IMR-90 (cell line): ENCODE measurements around the gene ACYP1. TPM values are rescaled to one million over a fixed set of nuclear protein-coding genes. Genes with fewer than 3 reads are reported as not detected.

ENCODE experiments used
- ATAC-seq: fragments of 200-7000 bp; cut with Tn5 transposase; 2 replicates; pipeline ENCODE4 v1.9.1; 2020; ENCODE audit warnings: low read depth, mild to moderate bottlenecking, moderate library complexity
- BruUV-seq: library from RNA; stranded (reverse); fragments of 400-500 nt; replicated peaks from 2 replicates; lab custom pipeline; 2021; lab: Mats Ljungman, UMichigan
- CTCF ChIA-PET: fragments of 300-600 bp; formaldehyde crosslinking; extraction: SDS; loops from one replicate; lab custom pipeline; 2021; ENCODE audit warnings: antibody characterized with exemption; lab: Yijun Ruan, JAX
- POLR2A ChIA-PET: fragments of 300-600 bp; sonication (Branson Sonifier 250); formaldehyde crosslinking; loops from one replicate; lab custom pipeline; 2022; ENCODE audit warnings: antibody characterized with exemption; ENCODE audit not compliant: unreplicated experiment; lab: Charles Lee
- DNase-seq: peaks from one replicate; pipeline ENCODE4 v3.0.0; 2013
- H2AFZ ChIP-seq: replicated peaks from 2 replicates; pipeline ENCODE3; 2013; ENCODE audit warnings: low read length, mild to moderate bottlenecking; ENCODE audit not compliant: poor library complexity
- H2AK5ac ChIP-seq: 2 replicates; pipeline ENCODE4 v1.6.1; 2013; ENCODE audit warnings: low read depth, low read length, inconsistent platforms
- H2AK9ac ChIP-seq: replicated peaks from 2 replicates; pipeline ENCODE3; 2013; ENCODE audit warnings: mild to moderate bottlenecking, low read depth, low read length, moderate library complexity; ENCODE audit not compliant: poor library complexity
- H2BK120ac ChIP-seq: 2 replicates; pipeline ENCODE4 v1.6.1; 2013; ENCODE audit warnings: low read depth, low read length, inconsistent platforms
- H2BK15ac ChIP-seq: 3 replicates; pipeline ENCODE4 v1.6.1; 2013; ENCODE audit warnings: low read depth, low read length, inconsistent platforms
- H2BK20ac ChIP-seq: 2 replicates; pipeline ENCODE4 v1.6.1; 2013; ENCODE audit warnings: low read depth, mild to moderate bottlenecking, inconsistent platforms, low read length, moderate library complexity
- H2BK5ac ChIP-seq: 2 replicates; pipeline ENCODE4 v1.6.1; 2013; ENCODE audit warnings: mild to moderate bottlenecking, low read depth, low read length, inconsistent platforms; ENCODE audit not compliant: poor library complexity, severe bottlenecking
- H3K14ac ChIP-seq: replicated peaks from 2 replicates; pipeline ENCODE4 v1.6.1; 2013; ENCODE audit warnings: low read depth, low read length, inconsistent platforms
- H3K18ac ChIP-seq: 2 replicates; pipeline ENCODE4 v1.6.1; 2013; ENCODE audit warnings: low read depth, low read length, control low read depth
- H3K23ac ChIP-seq: 2 replicates; pipeline ENCODE4 v1.6.1; 2013; ENCODE audit warnings: low read depth, low read length, inconsistent platforms
- H3K27ac ChIP-seq: 2 replicates; pipeline ENCODE4 v1.5.1; 2013; ENCODE audit warnings: mild to moderate bottlenecking, control low read depth, low read length; ENCODE audit not compliant: insufficient read depth
- H3K27me3 ChIP-seq: 2 replicates; pipeline ENCODE4 v1.6.1; 2013; ENCODE audit warnings: low read length; ENCODE audit not compliant: control insufficient read depth, insufficient read depth
- H3K36me3 ChIP-seq: 2 replicates; pipeline ENCODE4 v1.6.1; 2013; ENCODE audit warnings: low read length, mixed read lengths; ENCODE audit not compliant: control insufficient read depth, insufficient read depth
- H3K4ac ChIP-seq: 2 replicates; pipeline ENCODE4 v1.6.1; 2013; ENCODE audit warnings: low read depth, low read length, inconsistent platforms
- H3K4me1 ChIP-seq: 2 replicates; pipeline ENCODE4 v1.6.1; 2013; ENCODE audit warnings: low read length, mixed read lengths; ENCODE audit not compliant: control insufficient read depth, insufficient read depth
- H3K4me2 ChIP-seq: 2 replicates; pipeline ENCODE4 v1.6.1; 2013; ENCODE audit warnings: low read depth, mild to moderate bottlenecking, control low read depth, low read length, moderate library complexity
- H3K4me3 ChIP-seq: 2 replicates; pipeline ENCODE4 v1.5.1; 2013; ENCODE audit warnings: low read depth, mild to moderate bottlenecking, control low read depth, low read length, moderate library complexity; ENCODE audit not compliant: insufficient read depth
- H3K56ac ChIP-seq: 2 replicates; pipeline ENCODE4 v1.6.1; 2013; ENCODE audit warnings: low read length, inconsistent platforms; ENCODE audit not compliant: insufficient read depth; ENCODE audit errors: extremely low read depth
- H3K79me1 ChIP-seq, 2 experiments: 2 replicates each; pipeline ENCODE4 v1.6.1; 2013; ENCODE audit warnings: low read length in 2 of 2, inconsistent platforms in 1 of 2, low read depth in 1 of 2
- H3K9ac ChIP-seq: 2 replicates; pipeline ENCODE4 v1.6.1; 2013; ENCODE audit warnings: low read depth, low read length, control low read depth
- H3K9me1 ChIP-seq: 2 replicates; pipeline ENCODE4 v1.6.1; 2013; ENCODE audit warnings: low read length, inconsistent platforms; ENCODE audit not compliant: insufficient read depth
- H3K9me3 ChIP-seq: 2 replicates; pipeline ENCODE4 v1.6.1; 2013; ENCODE audit warnings: low read length; ENCODE audit not compliant: control insufficient read depth, insufficient read depth
- H4K20me1 ChIP-seq: 2 replicates; pipeline ENCODE4 v1.6.1; 2013; ENCODE audit warnings: low read length, inconsistent platforms; ENCODE audit not compliant: insufficient read depth
- H4K5ac ChIP-seq: 2 replicates; pipeline ENCODE4 v1.6.1; 2013; ENCODE audit warnings: mild to moderate bottlenecking, low read depth, low read length, control low read depth
- H4K8ac ChIP-seq, 2 experiments: 2 replicates each; pipeline ENCODE4 v1.6.1; 2013; ENCODE audit warnings: low read depth in 2 of 2, low read length in 2 of 2, control low read depth in 1 of 2, inconsistent platforms in 1 of 2
- H4K91ac ChIP-seq: 2 replicates; pipeline ENCODE4 v1.6.1; 2013; ENCODE audit warnings: low read depth, low read length, inconsistent platforms; ENCODE audit not compliant: insufficient read depth
- RAD21 ChIP-seq: IDR thresholded peaks from 2 replicates; pipeline ENCODE4 v1.6.1; 2012; ENCODE audit warnings: low read length, improper control_type of control experiment
- WGBS, 2 experiments: methylation state at CpG; one replicate each; pipeline versions ENCODE4 v1.1.5 to v1.1.7; 2013; ENCODE audit warnings: missing lambda C conversion rate in 2 of 2; ENCODE audit not compliant: insufficient read length in 1 of 2; ENCODE audit errors: extremely low coverage in 2 of 2; 5-methylcytosine and 5-hydroxymethylcytosine counted together
- dilution Hi-C: fragments of 300-500 bp; cut with HindIII; formaldehyde crosslinking; loops from one replicate; pipeline ENCODE4 v1.14.3; 2018; ENCODE audit warnings: low sequenced_read_pairs; ENCODE audit not compliant: unreplicated experiment
- in situ Hi-C: fragments of 300-500 bp; cut with MboI; formaldehyde crosslinking; loops from 3 replicates; pipeline ENCODE4 v1.14.3; 2019; ENCODE audit warnings: low sequenced_read_pairs, inconsistent platforms, mixed read lengths
- intact Hi-C: fragments of 100-400 bp; cut with micrococcal nuclease; formaldehyde crosslinking; loops from 2 replicates; pipeline ENCODE4 v1.10.0; 2022
- polyA plus RNA-seq, 3 experiments: library from polyadenylated mRNA; depleted of rRNA; stranded (reverse); fragments of >200 nt; gene quantifications; 2 replicates each; pipeline ENCODE4 v1.2.3, GENCODE V29; 2012; ENCODE audit warnings: low replicate concordance in 1 of 3
- total RNA-seq: library from RNA; depleted of rRNA; stranded (reverse); fragments of >200 nt; gene quantifications from 2 replicates; pipeline ENCODE4 v1.2.3, GENCODE V29; 2012

Gene ACYP1
- total and polyA plus RNA-seq, 2 of the 4 experiments (the other 2 are of a cell fraction), result 4.1 to 24.0 TPM

GRCh38 chr14:75044322-75044721 lies 19.5 kb downstream of the ACYP1 start:
- H3K18ac ChIP-seq, result no peak overlapping the region
- ATAC-seq (peak; percentile 51), DNase-seq (peak; percentile 86)
- H4K8ac ChIP-seq, result no peak overlapping the region; a peak in 1 of 4 replicates
- peaks cover 15% of the 10 kb centered on the region for H3K4me1 ChIP-seq
- H2BK20ac ChIP-seq, result no peak overlapping the region
- no peak overlapping the region for H2AK9ac ChIP-seq
- H3K9ac ChIP-seq, result no peak overlapping the region
- H3K9me3 ChIP-seq, result no peaks in the 10 kb centered on the region
- peaks cover 16% of the 10 kb centered on the region for H3K9me1 ChIP-seq
- BruUV-seq, result no TSS peak
- H3K4me2 ChIP-seq, result peak overlapping the region; percentile 2; the same call in 1 of the 2 replicates
- H3K36me3 ChIP-seq, result no peaks in the 10 kb centered on the region
- no peak overlapping the region for H3K14ac ChIP-seq
- H2BK15ac ChIP-seq, result no peak overlapping the region
- H3K27ac ChIP-seq, result no peak overlapping the region
- no peak overlapping the region for H3K4ac ChIP-seq
- H4K20me1 ChIP-seq, result no peaks in the 10 kb centered on the region
- TF ChIP-seq RAD21, result no peak
- intact Hi-C loops, result no loop called here
- H2BK5ac ChIP-seq, result peak overlapping the region; percentile 3
- H2AK5ac ChIP-seq, result no peak overlapping the region
- in situ Hi-C loops, result no loop called here
- no peak overlapping the region for H4K5ac ChIP-seq
- dilution Hi-C loops, result no loop called here
- H3K23ac ChIP-seq, result no peak overlapping the region; the same call in 1 of the 2 replicates
- POLR2A ChIA-PET, result interaction anchor here (0.7 kb wide), 1 partner anchor 508 kb away, joined by 3 read pairs; no protein-coding TSS in a partner anchor
- no peaks in the 10 kb centered on the region for H3K27me3 ChIP-seq
- WGBS, 2 experiments, result no CpG with 5 or more reads among the region's 2 CpGs
- no peak overlapping the region for H4K91ac ChIP-seq
- no peak overlapping the region for H2AFZ ChIP-seq
- H3K56ac ChIP-seq, result no peak overlapping the region
- no peak overlapping the region for H3K4me3 ChIP-seq
- H2BK120ac ChIP-seq, result no peak overlapping the region
- H3K79me1 ChIP-seq, result peaks cover 9 to 28% of the 10 kb centered on the region in 2 experiments; a peak in 2 of 4 replicates
- CTCF ChIA-PET, result no interaction called here
